Stimulated activated CD4-positive, alpha-beta T cell treated with anti-CD3 and anti-CD28 coated beads, Interleukin-12 subunit alpha, Interleukin-12 subunit beta, amount 100 ng/mL, for 24 hours (primary cell): ENCODE data around the gene ADD1.
"Not testable (repeated sequence)": the region's sequence is repeated elsewhere in the genome, so short reads cannot be mapped to it uniquely, and the experiment has no call there.

Experiments
- DNase-seq, 2 experiments: peaks; one replicate each; pipeline ENCODE4 v3.0.0-alpha.2; 2020; ENCODE audit warnings: low read depth in 2 of 2

The ADD1 gene

DNA sequence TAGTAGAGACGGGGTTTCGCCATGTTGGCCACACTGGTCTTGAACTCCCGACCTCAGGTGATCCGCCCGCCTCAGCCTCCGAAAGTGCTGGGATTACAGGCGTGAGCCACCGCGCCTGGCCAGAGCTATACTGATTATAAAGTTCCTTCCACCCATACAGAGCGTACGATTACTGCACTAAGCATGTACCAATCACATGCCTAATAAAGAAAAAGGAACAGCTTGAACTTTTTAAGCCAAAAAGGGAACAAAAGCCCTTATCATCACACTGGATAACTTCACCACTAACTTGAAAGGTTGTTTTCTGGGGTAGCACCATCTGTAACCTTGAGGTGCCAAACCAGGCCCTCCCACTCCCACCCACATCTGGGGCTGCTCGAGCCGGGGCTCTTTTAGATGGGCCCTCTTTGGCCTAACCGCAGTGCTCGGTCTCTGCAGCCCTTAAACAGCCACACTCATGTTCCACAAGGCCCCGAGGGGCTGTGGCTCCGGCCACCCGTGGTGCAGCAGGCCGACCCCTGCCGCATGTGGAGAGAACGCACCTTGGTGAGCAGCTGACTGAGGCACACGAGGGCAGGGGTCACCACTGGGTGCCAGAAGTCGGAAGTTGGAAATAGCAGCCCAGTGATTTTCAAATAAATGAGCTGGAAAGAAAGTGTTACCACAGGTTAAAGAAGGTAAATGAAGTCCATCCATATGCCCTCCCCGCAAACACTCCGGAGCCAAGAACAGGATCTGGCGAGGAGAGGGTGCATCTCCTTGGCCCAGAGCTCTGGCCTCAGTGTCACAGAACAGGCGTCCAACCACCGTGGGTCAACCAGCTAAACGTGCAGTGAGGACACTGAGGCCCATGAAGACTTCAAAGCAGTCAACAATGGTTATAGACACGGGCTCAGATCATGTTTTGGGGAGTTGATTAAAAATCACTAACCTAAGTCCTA is 101.2 kb downstream of the ADD1 start:
- DNase-seq: no peak

DNA sequence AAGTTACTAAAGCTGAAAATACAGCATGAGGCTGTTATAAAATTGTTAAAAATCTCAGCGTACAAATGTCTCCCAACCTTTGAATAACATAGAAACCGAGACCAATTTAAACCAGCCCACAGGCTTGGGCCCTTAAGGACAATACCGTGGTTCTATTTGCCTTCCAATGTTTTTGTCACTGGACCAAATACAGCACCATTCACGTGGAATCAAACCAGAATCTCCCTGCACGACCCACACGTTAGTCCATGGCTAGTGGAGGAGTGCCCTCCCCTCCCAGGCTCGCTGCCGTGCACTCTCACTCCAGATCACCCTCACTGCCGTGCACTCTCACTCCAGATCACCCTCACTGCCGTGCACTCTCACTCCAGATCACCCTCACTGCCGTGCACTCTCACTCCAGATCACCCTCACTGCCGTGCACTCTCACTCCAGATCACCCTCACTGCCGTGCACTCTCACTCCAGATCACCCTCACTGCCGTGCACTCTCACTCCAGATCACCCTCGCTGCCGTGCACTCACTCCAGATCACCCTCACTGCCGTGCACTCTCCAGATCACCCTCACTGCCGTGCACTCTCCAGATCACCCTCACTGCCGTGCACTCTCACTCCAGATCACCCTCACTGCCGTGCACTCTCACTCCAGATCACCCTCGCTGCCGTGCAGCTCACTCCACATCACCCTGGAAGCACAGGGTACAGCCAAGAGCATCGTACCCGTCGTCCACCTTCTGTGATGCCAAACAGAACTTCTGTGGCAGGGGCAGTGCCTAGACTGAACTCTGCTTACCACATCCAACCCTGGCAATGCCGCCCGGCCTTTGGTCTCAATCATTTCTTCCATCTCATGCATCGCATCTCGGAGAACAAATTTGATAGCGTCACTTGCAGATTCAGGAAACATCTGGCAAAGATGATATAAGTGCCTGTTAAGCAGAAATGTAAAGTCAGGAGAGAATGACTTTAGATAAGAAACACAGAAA is 102.3 kb downstream of the ADD1 start:
- DNase-seq: not testable (repeated sequence)

DNA sequence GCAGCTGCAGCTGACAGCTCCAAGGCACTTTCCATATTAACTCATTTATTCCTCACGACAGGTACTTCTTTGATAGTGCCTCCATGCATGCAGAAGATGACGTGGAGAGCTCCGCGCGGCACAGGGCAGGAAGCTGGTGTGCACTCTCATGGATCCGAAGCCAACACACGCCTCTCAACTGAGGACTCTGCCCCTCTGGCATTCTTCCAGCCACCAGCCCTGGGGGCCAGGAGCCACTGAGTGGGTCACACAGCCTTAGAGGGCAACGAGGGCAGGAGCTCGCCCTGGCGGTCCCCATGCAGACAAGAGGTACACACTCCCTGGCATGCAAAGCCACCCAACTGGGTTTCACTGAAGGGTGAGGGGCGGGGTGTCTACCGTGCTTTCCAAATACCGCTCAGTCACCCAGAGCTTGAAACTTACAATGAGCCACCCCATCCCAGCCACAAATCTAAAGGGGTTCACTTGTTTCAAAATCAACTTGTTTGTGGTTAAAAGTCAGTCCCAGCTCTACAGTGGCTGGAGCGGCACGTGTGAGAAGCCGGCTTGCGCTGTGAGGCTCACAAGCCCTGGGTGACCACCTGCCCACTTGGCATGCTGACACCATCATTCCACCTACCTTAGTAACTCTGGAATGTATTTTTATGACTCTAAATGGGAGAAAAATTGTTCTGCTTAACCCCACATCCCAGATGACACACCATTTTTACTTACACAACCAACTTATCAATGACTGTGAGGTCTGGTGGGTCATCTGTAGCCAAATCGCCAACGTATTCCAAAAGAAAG is 103.4 kb downstream of the ADD1 start:
- DNase-seq: no peak

DNA sequence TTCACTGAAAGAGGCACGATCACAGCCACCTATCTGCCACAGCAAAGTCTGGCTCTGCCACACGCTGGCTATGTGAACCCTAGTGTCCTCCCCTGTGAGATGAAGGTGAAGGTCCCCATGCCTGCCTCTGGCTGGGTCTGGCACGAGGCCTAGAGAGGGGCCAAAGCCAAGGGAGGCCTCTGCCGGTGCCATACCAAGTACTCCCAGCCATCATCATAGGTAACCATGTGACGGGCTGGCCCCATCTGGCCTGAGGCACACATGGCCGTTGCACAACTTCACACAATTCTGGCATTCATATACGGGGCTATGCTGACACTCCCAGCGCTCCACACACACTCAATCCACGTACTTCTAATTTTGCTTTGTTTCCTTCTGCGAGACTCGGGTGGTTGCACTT is 104.3 kb downstream of the ADD1 start:
- no peak for DNase-seq

DNA sequence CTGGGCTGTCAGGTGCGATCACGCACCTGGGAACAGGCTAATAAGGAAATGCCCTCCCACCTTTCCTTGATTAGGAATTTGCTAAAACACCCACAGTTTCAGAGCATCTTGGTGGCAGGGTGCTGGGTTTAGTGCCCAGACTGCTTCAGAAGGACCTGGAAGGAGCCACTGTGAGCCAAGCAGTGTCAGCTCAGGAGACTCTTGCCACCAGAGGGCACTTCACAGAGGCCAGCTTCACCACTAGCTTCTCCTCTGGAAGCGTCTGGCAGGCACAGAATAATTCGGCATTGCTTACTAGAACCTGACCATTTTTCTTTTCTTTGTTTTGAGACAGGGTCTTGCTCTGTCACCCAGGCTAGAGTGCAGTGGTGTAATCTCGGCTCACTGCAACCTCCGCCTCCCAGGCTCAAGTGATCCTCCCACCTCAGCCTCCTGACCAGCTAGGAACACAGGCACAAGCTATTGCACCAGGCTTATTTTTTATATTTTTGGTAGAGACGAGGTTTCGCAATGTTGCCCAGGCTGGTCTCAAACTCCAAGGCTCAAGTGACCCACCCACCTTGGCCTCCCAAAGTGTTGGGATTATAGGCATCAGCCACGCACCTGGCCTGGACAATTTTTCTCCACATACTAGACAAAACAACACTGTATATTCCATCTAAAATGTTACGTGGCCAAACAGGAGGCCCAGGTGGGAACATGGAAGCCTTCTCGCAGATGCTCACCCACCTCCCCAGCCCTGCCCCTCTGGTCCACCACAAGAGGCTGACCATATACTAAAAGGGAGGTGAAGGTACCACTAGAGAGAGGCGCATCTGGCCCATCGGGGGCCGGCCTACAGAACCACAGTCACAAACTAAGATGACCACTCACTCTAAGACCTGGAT is 105.5 kb downstream of the ADD1 start:
- no peak for DNase-seq

DNA sequence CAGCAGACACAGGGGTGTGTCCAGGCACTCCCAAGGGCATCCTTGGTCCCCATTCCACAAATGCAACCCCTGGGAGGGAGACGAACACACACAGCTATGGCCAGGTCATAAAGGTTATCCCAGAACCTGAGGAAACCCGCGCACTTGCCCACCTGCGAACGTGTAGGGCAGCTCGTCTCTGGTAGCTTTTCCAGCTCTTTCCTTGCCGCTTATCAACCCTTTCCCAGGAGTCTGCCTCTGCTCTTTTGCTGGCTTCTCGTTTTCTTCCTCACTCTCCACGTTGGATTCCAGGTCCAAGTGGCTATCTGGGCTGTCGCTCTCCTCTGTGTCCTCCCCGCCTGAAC is 106.1 kb downstream of the ADD1 start:
- no peak for DNase-seq

DNA sequence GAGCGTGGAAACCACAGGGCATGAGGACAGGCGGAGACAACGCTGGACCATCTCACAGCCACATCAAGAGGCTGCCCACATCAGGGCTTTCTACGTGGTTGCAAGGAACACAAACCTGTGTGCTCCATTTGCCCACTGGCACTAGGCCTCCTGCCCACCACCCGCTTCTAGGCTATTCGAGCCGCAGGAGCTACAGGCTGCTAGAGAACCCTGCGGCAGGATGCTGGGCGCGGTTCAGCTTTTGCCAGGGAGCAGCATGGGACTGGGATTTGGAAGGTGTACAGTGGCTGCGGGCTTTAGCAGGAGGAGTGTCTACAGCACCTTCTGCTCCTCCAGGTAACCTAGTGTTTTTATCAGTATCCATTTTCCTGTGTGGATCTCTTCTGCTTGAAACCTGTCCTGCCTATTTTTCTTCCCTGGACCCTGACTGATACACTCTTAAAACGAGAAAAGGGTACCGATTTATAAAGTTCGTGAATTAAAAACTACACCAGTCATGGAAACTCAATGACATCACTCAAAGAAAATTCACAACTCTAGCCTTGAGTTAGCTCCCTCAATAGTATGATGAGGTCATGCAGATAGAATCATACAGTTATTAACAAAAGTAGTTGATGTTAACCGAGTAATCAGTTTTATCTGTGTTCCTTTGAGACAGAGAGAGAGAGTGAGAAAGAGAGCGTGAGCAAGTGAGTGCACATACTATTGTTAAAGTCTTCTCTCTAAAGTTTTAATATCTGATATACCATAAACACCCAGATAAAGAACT is 106.8 kb downstream of the ADD1 start:
- DNase-seq: no peak

DNA sequence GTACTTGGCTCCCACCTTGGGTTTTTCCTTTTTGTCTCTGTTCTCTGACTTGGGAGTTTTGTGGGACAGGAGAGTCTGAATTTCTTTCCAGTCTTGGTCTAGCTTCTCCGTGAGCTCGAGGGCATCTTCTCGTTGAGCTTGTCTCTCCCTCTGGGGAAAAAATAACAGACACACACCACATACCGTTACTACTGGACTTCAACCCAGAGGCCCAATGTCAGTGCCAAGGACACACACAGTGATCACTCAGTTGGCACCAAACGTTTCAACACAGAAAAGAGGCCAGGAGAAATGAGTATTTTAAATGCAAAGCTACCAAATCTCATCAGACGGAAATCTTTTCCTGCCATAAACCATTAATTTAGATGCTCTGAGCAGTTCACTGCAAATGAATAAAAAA is 109.9 kb downstream of the ADD1 start:
- no peak for DNase-seq

DNA sequence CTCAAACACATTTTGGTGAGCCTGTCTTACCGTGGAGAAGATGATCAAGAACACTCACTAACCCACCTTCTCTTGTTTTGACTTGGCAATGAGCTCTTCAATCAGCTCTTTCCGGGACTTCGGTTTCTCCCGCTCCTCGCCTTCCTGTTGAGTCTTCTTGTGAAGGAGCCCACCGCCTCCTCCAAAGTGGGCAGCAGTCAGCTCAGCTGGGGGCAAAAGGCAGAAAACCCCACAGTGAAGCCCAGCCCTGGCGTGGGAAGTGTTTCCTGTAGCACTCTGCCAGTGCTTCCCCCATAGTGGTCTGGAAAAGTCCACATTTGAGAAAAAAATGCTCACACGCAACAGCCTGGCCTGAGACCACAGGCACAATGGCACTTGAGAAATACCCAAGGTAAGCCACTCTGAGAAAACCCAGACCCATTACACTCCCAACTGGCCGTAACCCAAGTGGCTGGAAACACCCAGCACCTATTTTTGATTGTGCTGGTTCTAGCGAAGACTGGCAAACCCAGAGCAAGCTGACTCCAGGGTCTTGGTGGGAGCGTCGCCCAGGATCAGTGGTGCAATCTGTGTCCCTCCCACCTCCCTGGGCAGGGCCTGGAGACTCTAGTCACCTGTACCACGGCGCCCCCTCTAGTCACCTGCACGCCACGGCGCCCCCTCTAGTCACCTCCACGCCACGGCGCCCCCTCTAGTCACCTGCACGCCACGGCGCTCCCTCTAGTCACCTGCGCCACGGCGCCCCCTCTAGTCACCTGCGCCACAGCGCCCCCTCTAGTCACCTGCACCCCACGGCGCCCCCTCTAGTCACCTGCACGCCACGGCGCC is 110.9 kb downstream of the ADD1 start:
- peak in 1 of 2 experiments; percentile 81 for DNase-seq

DNA sequence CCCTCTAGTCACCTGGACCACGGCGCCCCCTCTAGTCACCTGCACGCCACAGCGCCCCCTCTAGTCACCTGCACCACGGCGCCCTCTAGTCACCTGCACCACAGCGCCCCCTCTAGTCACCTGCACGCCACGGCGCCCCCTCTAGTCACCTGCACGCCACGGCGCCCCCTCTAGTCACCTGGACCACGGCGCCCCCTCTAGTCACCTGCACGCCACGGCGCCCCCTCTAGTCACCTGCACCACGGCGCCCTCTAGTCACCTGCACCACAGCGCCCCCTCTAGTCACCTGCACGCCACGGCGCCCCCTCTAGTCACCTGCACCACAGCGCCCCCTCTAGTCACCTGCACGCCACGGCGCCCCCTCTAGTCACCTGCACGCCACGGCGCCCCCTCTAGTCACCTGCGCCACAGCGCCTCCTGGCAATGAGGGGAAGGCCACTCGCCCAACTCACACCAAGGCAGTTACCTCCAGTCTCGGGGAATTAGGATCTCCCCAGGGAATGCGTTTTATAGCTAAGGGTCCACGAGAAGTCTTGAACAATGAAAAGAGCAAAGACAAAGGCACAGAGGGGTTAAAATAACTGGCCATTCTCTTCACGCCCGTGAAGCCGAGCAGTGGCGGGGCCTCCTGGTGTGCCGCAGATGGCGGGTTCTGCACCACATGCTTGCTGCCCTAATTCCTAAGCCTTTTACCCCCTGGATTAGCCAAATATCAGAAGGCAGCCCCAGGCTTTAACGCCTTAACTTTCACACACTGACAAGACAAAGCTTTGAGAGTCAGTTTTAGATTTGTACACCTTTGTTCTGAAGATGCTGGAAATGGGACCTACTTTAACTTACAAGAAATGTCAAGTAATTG is 111.8 kb downstream of the ADD1 start:
- DNase-seq: not testable (repeated sequence)

DNA sequence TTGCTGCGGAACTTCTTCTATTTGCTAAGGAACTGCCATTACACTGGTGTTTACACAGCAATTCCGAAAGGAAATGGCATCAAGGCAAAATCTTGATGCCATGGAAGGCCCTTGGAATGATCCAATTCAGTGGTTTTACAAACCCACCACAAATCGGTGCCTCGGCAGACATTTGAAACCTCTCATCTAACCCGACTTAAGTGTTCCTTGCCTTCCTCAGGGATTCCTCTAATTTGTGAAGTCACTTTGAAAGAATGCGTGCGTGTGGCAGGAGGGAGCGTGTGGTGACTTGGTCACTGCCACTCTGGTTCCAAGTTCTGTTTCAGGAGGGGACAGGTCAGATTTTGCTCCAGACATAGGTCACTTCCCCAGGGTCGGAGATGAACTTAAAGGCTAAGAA is 114.8 kb downstream of the ADD1 start:
- no peak for DNase-seq

DNA sequence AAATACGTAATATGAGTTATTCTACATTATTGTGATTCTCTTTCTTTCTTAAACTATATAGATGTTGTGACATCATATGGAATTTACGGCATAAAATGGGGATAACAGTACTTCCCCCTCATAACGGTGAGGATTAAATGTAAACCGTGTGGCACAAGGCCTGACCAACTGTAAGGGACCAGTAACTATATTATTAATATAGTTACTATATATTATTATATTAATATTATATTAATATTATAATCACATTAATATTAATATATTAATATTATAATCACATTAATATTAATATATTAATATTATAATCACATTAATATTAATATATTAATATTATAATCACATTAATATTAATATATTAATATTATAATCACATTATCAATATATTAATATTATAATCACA is 116.8 kb downstream of the ADD1 start:
- not testable (repeated sequence) for DNase-seq

DNA sequence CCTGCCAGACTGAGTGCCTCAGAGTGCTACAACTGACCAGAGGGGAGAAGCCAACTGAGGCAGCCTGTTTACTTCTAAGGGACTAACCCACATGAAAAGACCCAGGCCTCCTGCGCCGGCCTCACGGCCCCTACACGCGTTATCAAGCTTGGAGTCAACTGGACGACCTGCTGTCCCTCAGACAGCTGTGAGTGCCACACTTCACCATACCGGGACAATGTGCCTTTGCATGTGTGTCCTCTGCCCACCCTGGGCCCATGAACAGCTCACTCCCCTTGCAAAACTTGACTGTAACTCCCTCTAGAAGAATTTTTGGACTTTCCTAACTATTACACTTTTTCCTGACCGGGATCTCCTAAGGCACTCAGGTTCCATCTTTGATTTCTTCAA is 117.8 kb downstream of the ADD1 start:
- DNase-seq: no peak

DNA sequence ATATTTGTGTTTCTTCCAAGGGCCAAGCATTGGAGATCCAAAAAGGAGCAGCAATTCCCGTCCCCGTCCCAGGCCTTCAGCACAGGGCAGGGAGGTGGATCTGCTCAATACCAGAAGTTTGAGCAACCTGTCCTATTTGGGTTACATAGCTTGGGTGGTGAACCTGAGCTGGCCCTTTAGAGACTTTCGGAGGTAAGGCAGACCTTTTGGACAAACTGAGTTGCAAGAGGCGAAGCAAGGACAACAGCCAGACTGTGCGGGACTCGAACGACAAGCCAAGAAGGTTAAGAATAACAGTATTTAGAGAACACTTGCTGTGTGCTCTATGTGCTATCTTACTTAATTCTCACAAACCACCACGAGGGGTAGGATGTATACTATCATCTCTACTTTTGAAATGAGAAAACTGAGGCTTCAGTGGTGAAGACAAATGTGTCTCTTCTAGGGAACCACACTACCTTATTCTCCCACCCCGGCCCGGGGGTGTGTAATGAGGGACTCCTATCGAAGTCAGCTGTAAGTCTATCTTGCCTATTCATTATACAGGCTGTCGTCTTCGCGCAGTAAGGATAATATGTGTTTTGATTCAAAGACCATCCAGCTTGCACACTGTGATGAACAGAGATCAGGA is 118.3 kb downstream of the ADD1 start:
- DNase-seq: peak in 1 of 2 experiments; percentile 58

DNA sequence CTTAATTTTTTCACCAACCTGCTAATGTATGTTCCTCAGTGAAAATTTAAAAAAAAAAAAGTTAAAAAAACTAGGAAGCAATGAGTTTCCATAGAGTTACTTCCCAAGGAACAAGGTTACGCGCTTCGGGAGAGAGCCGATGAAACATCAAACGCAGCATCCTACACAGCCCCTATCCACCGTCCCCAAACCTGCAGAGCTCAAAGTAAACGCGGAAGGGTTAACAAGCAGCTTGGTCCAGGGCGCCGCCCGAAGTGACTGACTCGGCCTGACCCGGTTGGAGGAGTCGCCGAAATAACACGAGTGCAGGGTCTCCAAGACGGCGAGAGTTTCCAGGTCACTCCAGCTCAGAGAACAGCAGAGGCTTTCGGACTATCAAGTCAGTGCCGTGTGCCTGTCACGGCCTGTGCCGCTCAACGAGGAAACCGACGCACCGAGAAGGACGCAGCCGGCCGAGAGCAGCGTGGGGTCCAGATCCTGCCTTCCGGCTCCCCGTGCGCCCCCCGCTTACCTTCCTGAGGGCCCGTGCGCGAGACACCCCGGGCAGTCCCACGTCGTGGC is 119.0 kb downstream of the ADD1 start:
- DNase-seq: no peak

DNA sequence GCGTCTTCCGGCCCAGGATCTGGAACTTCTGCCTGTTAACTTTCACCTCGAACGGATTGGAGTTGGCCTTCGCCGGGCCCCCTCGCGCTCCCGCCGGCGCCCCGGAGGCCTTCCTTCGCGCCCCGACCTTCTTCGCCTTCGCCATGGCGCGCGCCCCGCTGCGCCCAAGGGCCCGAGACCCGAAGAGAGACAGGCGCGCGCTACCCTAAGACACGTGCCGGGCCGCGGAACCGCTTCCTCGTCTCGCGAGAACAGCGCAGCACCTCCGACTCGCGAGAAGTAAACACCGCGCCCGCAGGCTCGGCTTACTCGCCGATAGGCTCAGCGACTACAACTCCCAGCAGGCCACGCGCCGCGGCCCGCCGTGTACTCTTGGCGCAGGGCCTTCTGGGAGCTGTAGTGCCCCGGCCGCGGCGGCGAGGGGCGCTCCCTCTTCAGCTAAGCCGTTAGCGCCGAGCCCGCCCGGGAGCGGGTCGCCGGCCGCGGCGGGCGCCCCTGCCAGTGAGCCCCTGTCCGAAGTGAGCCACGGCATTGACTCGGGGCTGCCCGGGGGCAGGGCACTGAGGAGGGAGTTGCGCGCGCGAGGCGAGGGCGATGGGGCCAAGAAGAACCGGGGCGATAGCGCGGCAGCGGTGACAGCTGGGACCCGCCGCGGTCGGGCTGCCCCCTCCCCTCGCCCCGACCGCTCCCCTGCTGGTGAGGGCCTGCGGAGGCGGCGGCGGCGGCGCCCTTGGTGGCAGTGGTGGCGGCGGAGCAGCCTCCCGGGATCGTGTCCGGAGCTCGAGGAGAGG is 119.7 kb downstream of the ADD1 start, which contains the start of the genes GRK4 and NOP14:
TSS of gene GRK4 (plus strand) at position 397 of the 791 bp plus-strand sequence. CDS start 500 bp downstream, outside the sequence.
TSS of gene NOP14 (minus strand) at position 232 of the 791 bp plus-strand sequence. CDS start at position 145, 87 bp downstream.
- DNase-seq: peak; percentile 93 to 94
